IMR-90 (cell line): ENCODE measurements around the gene MREG. TPM values are rescaled to one million over a fixed set of nuclear protein-coding genes. Genes with fewer than 3 reads are reported as not detected.

Experiments
- ATAC-seq: fragments of 200-7000 bp; cut with Tn5 transposase; 2 replicates; pipeline ENCODE4 v1.9.1; 2020; ENCODE audit warnings: low read depth, mild to moderate bottlenecking, moderate library complexity
- BruUV-seq: library from RNA; stranded (reverse); fragments of 400-500 nt; replicated peaks from 2 replicates; lab custom pipeline; 2021; lab: Mats Ljungman, UMichigan
- CTCF ChIA-PET: fragments of 300-600 bp; formaldehyde crosslinking; extraction: SDS; loops from one replicate; lab custom pipeline; 2021; ENCODE audit warnings: antibody characterized with exemption; lab: Yijun Ruan, JAX
- POLR2A ChIA-PET: fragments of 300-600 bp; sonication (Branson Sonifier 250); formaldehyde crosslinking; loops from one replicate; lab custom pipeline; 2022; ENCODE audit warnings: antibody characterized with exemption; ENCODE audit not compliant: unreplicated experiment; lab: Charles Lee
- DNase-seq: peaks from one replicate; pipeline ENCODE4 v3.0.0; 2013
- H2AFZ ChIP-seq: replicated peaks from 2 replicates; pipeline ENCODE3; 2013; ENCODE audit warnings: low read length, mild to moderate bottlenecking; ENCODE audit not compliant: poor library complexity
- H2AK5ac ChIP-seq: 2 replicates; pipeline ENCODE4 v1.6.1; 2013; ENCODE audit warnings: low read depth, low read length, inconsistent platforms
- H2AK9ac ChIP-seq: replicated peaks from 2 replicates; pipeline ENCODE3; 2013; ENCODE audit warnings: mild to moderate bottlenecking, low read depth, low read length, moderate library complexity; ENCODE audit not compliant: poor library complexity
- H2BK120ac ChIP-seq: 2 replicates; pipeline ENCODE4 v1.6.1; 2013; ENCODE audit warnings: low read depth, low read length, inconsistent platforms
- H2BK15ac ChIP-seq: 3 replicates; pipeline ENCODE4 v1.6.1; 2013; ENCODE audit warnings: low read depth, low read length, inconsistent platforms
- H2BK20ac ChIP-seq: 2 replicates; pipeline ENCODE4 v1.6.1; 2013; ENCODE audit warnings: low read depth, mild to moderate bottlenecking, inconsistent platforms, low read length, moderate library complexity
- H2BK5ac ChIP-seq: 2 replicates; pipeline ENCODE4 v1.6.1; 2013; ENCODE audit warnings: mild to moderate bottlenecking, low read depth, low read length, inconsistent platforms; ENCODE audit not compliant: poor library complexity, severe bottlenecking
- H3K14ac ChIP-seq: replicated peaks from 2 replicates; pipeline ENCODE4 v1.6.1; 2013; ENCODE audit warnings: low read depth, low read length, inconsistent platforms
- H3K18ac ChIP-seq: 2 replicates; pipeline ENCODE4 v1.6.1; 2013; ENCODE audit warnings: low read depth, low read length, control low read depth
- H3K23ac ChIP-seq: 2 replicates; pipeline ENCODE4 v1.6.1; 2013; ENCODE audit warnings: low read depth, low read length, inconsistent platforms
- H3K27ac ChIP-seq: 2 replicates; pipeline ENCODE4 v1.5.1; 2013; ENCODE audit warnings: mild to moderate bottlenecking, control low read depth, low read length; ENCODE audit not compliant: insufficient read depth
- H3K27me3 ChIP-seq: 2 replicates; pipeline ENCODE4 v1.6.1; 2013; ENCODE audit warnings: low read length; ENCODE audit not compliant: control insufficient read depth, insufficient read depth
- H3K36me3 ChIP-seq: 2 replicates; pipeline ENCODE4 v1.6.1; 2013; ENCODE audit warnings: low read length, mixed read lengths; ENCODE audit not compliant: control insufficient read depth, insufficient read depth
- H3K4ac ChIP-seq: 2 replicates; pipeline ENCODE4 v1.6.1; 2013; ENCODE audit warnings: low read depth, low read length, inconsistent platforms
- H3K4me1 ChIP-seq: 2 replicates; pipeline ENCODE4 v1.6.1; 2013; ENCODE audit warnings: low read length, mixed read lengths; ENCODE audit not compliant: control insufficient read depth, insufficient read depth
- H3K4me2 ChIP-seq: 2 replicates; pipeline ENCODE4 v1.6.1; 2013; ENCODE audit warnings: low read depth, mild to moderate bottlenecking, control low read depth, low read length, moderate library complexity
- H3K4me3 ChIP-seq: 2 replicates; pipeline ENCODE4 v1.5.1; 2013; ENCODE audit warnings: low read depth, mild to moderate bottlenecking, control low read depth, low read length, moderate library complexity; ENCODE audit not compliant: insufficient read depth
- H3K56ac ChIP-seq: 2 replicates; pipeline ENCODE4 v1.6.1; 2013; ENCODE audit warnings: low read length, inconsistent platforms; ENCODE audit not compliant: insufficient read depth; ENCODE audit errors: extremely low read depth
- H3K79me1 ChIP-seq, 2 experiments: 2 replicates each; pipeline ENCODE4 v1.6.1; 2013; ENCODE audit warnings: low read length in 2 of 2, inconsistent platforms in 1 of 2, low read depth in 1 of 2
- H3K9ac ChIP-seq: 2 replicates; pipeline ENCODE4 v1.6.1; 2013; ENCODE audit warnings: low read depth, low read length, control low read depth
- H3K9me1 ChIP-seq: 2 replicates; pipeline ENCODE4 v1.6.1; 2013; ENCODE audit warnings: low read length, inconsistent platforms; ENCODE audit not compliant: insufficient read depth
- H3K9me3 ChIP-seq: 2 replicates; pipeline ENCODE4 v1.6.1; 2013; ENCODE audit warnings: low read length; ENCODE audit not compliant: control insufficient read depth, insufficient read depth
- H4K20me1 ChIP-seq: 2 replicates; pipeline ENCODE4 v1.6.1; 2013; ENCODE audit warnings: low read length, inconsistent platforms; ENCODE audit not compliant: insufficient read depth
- H4K5ac ChIP-seq: 2 replicates; pipeline ENCODE4 v1.6.1; 2013; ENCODE audit warnings: mild to moderate bottlenecking, low read depth, low read length, control low read depth
- H4K8ac ChIP-seq, 2 experiments: 2 replicates each; pipeline ENCODE4 v1.6.1; 2013; ENCODE audit warnings: low read depth in 2 of 2, low read length in 2 of 2, control low read depth in 1 of 2, inconsistent platforms in 1 of 2
- H4K91ac ChIP-seq: 2 replicates; pipeline ENCODE4 v1.6.1; 2013; ENCODE audit warnings: low read depth, low read length, inconsistent platforms; ENCODE audit not compliant: insufficient read depth
- CEBPB ChIP-seq: IDR thresholded peaks from 2 replicates; pipeline ENCODE4 v1.6.1; 2012; ENCODE audit warnings: low read depth, low read length, improper control_type of control experiment
- CHD1 ChIP-seq: IDR thresholded peaks from 2 replicates; pipeline ENCODE4 v1.6.1; 2012; ENCODE audit warnings: low read depth, low read length, improper control_type of control experiment
- WGBS, 2 experiments: methylation state at CpG; one replicate each; pipeline versions ENCODE4 v1.1.5 to v1.1.7; 2013; ENCODE audit warnings: missing lambda C conversion rate in 2 of 2; ENCODE audit not compliant: insufficient read length in 1 of 2; ENCODE audit errors: extremely low coverage in 2 of 2; 5-methylcytosine and 5-hydroxymethylcytosine counted together
- dilution Hi-C: fragments of 300-500 bp; cut with HindIII; formaldehyde crosslinking; loops from one replicate; pipeline ENCODE4 v1.14.3; 2018; ENCODE audit warnings: low sequenced_read_pairs; ENCODE audit not compliant: unreplicated experiment
- in situ Hi-C: fragments of 300-500 bp; cut with MboI; formaldehyde crosslinking; loops from 3 replicates; pipeline ENCODE4 v1.14.3; 2019; ENCODE audit warnings: low sequenced_read_pairs, inconsistent platforms, mixed read lengths
- intact Hi-C: fragments of 100-400 bp; cut with micrococcal nuclease; formaldehyde crosslinking; loops from 2 replicates; pipeline ENCODE4 v1.10.0; 2022
- polyA plus RNA-seq, 3 experiments: library from polyadenylated mRNA; depleted of rRNA; stranded (reverse); fragments of >200 nt; gene quantifications; 2 replicates each; pipeline ENCODE4 v1.2.3, GENCODE V29; 2012; ENCODE audit warnings: low replicate concordance in 1 of 3
- total RNA-seq: library from RNA; depleted of rRNA; stranded (reverse); fragments of >200 nt; gene quantifications from 2 replicates; pipeline ENCODE4 v1.2.3, GENCODE V29; 2012

The MREG gene
- total and polyA plus RNA-seq, 2 of the 4 experiments (the other 2 are of a cell fraction), result 1.0 to 1.8 TPM

- CTCF ChIA-PET, result no interaction called here
Observed at GRCh38 chr2:215973954-215974699, 39.2 kb downstream of the MREG start.

More at GRCh38 chr2:215973954-215974699, 39.2 kb downstream of the MREG start:
- H3K18ac ChIP-seq, result no peak overlapping the region
- WGBS, 2 experiments, result 80% methylated on average over 3 of the region's 6 CpGs; no CpG with 5 or more reads in 1 of the 2 experiments
- H4K91ac ChIP-seq, result no peak overlapping the region
- no peak overlapping the region for H2AFZ ChIP-seq
- no peaks in the 10 kb centered on the region for H3K9me3 ChIP-seq
- dilution Hi-C loops (no loop called here), in situ Hi-C loops (no loop called here), intact Hi-C loops (no loop called here)
- H3K14ac ChIP-seq, result no peak overlapping the region
- H4K5ac ChIP-seq, result no peak overlapping the region
- DNase-seq, result no peak
- H3K4me1 ChIP-seq, result no peaks in the 10 kb centered on the region
- no peak overlapping the region for H2BK5ac ChIP-seq
- H2AK9ac ChIP-seq, result no peak overlapping the region
- H4K8ac ChIP-seq, result no peak overlapping the region
- H3K27me3 ChIP-seq, result no peaks in the 10 kb centered on the region
- no peak overlapping the region for H3K23ac ChIP-seq
- BruUV-seq, result no TSS peak
- no peak overlapping the region for H2BK20ac ChIP-seq
- H3K4me2 ChIP-seq, result no peak overlapping the region
- H3K9ac ChIP-seq, result no peak overlapping the region
- POLR2A ChIA-PET, result no interaction called here
- no peak overlapping the region for H3K4me3 ChIP-seq
- no peak overlapping the region for H3K27ac ChIP-seq
- H3K4ac ChIP-seq, result no peak overlapping the region
- no peak for ATAC-seq
- H3K56ac ChIP-seq, result no peak overlapping the region
- H2BK15ac ChIP-seq, result no peak overlapping the region
- H3K36me3 ChIP-seq, result no peaks in the 10 kb centered on the region
- no peaks in the 10 kb centered on the region for H4K20me1 ChIP-seq
- no peak overlapping the region for H2AK5ac ChIP-seq
- H3K79me1 ChIP-seq, result no peaks in the 10 kb centered on the region
- no peak overlapping the region for H2BK120ac ChIP-seq
- H3K9me1 ChIP-seq, result no peaks in the 10 kb centered on the region
- TF ChIP-seq CEBPB (peak; percentile 32; the same call in 1 of the 2 replicates), CHD1 (no peak)
